DMS79 treated with DMSO at 0.1 percent for 48 hours (cell line): ENCODE data around the gene RPL11.
"Not testable (repeated sequence)": the region's sequence is repeated elsewhere in the genome, so short reads cannot be mapped to it uniquely, and the experiment has no call there.

ENCODE experiments used
- DNase-seq: peaks from one replicate; lab custom pipeline; 2025; lab: John Stamatoyannopoulos, UW

RPL11 gene

DNA sequence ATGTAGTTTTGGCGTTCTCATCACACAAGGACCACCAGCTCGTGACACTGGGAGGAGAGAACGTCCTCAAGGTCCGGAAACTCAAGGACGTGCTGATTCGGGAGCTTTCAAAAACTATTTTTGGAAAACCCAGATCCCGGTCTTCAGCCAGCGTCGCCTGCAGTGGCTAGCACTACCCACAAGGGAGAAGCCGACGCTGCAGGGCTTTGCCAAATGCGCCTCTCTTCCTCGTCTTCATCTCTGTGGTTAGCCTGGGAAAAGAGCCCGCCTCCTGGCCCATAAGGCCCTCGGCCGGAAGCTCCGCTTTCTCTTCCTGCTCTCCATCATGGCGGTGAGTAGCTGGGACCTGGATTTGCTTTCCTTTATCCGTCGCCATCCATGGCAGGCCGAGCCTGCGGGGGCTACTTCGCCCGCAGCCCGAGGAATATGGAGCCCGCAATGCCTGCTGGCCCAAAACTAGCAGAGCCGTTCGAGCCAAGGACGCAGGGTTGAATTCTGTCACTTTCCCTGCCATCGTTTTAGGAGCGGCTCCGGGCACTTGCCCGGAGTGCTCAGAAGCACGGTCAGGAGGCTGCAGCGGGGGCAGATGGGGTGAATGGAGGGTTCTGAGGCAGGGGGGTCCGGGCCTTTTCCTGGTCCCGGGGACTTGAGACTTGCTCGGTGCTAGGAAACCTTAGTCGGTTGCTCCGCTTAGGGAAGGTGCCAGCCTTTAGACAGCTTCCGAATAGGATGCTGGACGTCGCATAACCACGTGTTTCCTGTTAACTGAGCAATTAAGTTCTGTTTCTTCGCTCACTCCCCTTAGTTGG, at the start of gene RPL11:
Gene RPL11 (plus strand): TSS at position 308 of the 809 bp plus-strand sequence. CDS start 18 bp downstream, at position 326.
- peak; percentile 92 for DNase-seq

DNA sequence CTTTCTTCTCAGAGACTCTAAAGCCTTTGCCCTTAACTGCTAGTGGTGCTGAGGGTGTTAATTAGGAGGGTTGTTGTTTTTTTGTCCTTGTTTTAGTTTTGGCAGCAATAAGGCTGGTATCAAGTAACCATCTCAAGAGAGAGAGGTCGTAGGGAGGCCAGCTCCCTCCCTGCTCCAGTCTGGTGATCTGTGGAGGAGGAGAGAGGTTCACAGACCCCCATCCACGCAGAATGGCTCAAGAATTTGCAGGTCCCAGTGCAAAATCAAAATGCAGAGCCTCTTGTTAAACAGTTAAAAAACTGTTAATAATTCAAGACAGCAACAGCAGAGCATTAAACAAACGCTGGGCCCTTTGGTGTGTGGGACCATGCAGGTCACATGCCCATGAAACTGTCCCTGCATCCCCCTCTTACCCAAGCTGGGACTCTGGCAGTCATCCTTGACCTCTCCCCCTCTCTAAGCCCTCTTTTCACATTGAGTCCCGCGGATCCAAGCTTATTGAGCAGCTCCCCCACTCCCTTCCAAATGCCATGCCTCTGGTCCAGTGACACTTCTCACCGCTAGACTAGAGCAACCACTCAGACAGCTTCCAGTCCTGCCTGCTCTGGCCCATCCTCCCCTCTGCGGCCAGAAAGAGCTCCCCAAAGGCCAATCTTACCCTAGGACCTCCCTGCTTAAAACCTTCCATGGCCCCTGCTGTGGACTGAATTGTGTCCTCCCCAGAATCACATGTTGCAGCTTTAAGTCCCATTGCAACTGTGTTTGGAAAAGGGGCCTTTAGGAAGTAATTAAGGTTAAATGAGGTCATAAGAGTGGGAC, 47.7 kb upstream of the RPL11 start:
- DNase-seq, result peak; percentile 65

DNA sequence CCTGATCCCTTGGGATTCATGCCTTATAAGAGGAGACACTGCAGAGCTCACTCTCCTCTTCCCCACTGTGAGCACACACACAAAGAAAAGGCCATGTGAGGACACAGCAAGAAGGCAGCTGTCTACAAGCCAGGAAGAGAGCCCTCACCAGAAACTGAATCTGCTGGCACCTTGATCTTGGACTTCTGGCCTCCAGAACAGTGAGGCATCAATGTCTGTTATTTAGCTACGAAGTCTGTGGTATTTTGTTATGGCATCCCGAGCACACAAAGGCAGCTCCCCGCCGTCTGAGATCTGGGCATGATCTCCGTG, 47.1 kb upstream of the RPL11 start:
- DNase-seq, result no peak

DNA sequence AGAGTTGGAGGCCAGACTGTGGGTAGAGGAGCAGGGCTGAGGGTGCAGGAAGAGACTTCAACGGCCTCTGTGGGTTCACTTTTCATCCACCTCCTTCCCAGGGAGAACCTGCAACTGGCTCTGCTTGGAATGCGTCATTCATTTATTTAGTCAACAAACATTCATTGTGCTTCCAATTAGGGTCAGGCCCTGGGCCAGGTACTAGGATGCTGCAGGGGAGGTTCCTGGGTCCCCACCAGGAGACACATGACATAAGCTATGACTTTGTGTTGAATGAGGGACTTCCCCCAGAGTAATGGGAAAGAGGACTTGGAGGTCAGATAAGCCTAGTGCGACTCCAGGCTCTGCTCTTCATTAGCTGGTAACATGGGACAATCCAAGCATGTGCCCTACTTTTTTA, 46.3 kb upstream of the RPL11 start:
- no peak for DNase-seq

DNA sequence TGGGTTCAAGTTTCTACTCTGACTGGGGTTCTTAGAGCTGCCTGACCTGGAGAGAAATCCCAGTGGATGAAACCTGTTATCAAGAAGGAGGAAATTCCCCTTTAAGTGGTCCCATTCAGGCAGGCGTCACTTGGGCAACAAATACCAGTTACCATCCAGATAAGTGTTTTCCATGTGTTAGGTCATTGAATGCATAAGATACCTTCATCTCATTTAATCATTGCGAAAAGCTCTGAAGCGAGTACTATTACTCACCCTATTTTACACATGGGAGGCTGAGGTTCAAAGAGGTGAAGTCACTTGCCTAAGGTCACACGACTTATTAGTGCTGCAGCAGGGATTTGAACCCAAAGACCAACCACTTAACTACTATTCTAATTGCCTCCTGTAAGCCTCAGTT, 45.5 kb upstream of the RPL11 start:
- no peak for DNase-seq

DNA sequence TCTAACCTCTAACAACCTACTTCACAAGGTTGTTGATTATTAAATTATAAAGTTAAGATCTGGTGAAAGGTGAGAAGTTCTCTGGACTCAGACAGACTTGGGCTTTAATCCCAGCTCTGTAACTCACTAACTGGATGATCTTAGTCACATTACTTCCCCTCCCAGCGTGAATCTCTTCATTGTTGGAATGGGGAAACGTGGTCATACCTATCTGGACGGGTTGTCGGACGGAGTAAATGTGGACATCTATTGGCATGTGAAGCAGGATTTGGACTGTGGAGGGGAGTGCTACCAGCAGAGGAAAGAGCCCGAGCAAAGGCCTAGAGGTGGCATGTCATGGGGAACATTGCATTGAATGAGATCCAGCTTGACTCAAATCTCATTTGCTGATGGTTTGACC, 45.1 kb upstream of the RPL11 start:
- DNase-seq, result no peak

DNA sequence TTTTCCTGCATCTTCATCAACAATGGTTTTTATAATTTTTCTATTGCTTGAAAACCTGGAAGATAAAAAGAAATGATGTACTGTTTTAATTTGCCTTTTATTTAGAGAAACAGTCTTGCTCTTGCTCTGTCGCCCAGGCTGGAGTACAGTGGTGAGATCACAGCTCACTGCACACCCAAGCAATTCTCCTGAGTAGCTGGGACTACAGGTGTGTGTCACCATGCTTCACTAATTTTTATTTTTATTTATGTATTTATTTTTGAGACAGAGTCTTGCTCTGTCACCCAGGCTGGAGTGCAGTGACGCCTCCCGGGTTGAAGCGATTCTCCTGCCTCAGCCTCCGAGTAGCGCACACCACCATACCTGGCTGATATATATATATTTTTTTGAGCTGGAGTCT, 43.0 kb upstream of the RPL11 start:
- no peak for DNase-seq

DNA sequence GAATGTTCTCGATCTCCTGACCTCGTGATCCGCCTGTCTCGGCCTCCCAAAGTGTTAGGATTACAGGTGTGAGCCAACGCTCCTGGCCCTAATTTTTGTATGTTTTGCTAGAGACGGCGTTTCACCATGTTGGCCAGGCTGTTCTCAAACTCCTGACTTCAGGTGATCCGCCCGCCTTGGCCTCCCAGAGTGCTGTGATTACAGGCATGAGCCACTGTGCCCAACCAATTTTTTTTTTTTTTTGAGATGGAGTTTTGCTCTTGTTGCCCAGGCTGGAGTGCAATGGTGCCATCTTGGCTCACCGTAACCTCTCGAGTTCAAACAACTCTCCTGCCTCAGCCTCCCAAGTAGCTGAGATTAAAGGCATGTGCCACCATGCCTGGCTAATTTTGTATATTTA, 42.4 kb upstream of the RPL11 start:
- not testable (repeated sequence) for DNase-seq

DNA sequence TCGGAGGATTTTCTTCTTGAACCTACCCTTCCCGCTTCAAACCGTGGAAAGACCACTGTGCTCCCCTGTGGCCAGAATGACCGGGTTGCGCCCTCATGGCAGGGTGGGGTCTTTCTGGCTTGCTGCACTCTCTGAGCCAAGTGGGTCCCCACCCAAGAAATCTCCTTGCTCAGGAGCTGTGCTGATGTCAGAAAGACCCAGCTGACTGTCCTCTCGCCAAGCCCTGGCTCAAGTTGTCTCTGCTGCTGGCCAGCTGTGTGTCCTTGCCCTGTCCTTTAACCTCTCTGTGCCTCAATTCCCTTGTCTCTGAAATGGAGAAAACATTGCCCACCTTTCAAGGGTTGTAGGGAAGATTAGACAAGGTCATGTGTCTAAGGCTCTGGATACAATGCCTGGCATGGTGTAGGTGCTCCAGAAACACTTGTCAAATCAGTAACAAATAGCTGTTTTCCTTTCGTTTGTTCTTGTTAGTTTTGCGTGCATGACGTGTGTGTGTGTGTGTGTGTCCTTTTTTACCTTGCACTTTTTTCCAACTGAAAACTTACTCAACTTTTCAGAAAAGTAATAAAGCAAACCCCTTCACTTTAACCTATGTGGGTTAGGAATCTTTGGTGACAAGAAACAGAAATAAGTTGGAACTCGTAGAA, 41.1 kb upstream of the RPL11 start:
- no peak for DNase-seq

DNA sequence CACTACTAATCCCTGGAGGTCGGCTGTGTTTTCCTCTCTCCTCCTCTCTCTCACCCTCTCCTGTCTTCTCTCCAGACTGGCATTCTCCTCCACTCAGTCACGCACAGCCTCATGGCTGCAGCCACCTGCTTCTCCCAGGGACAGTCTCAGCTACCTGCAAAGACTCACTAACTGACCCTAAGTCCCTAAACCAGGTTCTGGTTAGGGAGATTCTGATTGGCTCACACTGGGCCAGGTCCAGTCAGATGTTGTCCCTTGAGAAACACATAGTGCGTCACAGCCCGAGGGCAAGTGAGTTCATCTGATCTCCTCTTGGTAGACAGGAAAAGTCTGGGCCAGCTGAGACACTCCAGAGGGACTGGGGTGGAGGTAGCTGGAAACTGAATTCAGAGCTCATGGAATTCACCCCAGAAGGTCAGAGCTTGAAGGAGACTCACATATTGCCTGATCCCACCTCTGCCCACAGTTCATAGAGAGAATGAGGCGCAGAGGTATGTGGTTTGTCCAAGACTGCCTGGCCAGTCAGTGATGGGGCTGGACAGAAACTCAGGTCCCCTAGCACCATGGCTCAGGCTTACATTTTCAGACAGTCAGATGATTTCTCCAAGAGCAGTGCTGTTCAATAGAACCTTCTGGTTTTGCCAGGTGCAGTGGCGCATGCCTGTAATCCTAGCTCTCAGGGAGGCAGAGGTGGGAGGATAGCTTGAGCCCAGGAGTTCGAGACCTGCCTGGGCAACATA, 40.4 kb upstream of the RPL11 start:
- peak; percentile 18 for DNase-seq

DNA sequence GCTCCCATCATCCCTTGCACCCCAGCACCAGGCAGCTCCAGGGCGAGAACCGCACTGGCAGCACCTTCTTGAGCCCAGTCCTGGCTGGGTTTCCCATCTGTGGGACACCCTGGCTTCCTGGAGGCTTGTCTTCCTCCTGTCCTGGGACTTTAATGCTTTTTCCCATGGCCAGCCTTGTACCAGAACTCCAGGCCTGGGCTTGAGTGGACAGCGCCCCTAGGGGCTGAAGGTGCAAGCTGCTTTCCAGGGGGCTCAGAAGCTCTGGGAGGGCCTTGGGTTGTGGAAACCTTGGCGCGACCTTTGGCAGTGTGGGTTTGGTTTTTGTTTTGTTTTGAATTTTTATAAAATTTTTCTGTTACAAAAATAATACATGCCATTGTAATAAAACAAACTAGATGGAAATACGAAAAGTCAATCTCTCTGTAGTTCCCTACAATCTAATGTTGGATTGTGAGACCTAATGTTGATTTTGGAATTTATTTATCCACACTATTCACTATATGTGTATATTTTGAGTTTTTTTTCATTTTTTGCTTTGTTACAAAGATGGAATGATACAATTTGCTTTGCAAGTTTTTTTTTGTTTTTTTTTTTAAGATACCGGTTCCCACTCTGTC, 33.8 kb upstream of the RPL11 start:
- no peak for DNase-seq

DNA sequence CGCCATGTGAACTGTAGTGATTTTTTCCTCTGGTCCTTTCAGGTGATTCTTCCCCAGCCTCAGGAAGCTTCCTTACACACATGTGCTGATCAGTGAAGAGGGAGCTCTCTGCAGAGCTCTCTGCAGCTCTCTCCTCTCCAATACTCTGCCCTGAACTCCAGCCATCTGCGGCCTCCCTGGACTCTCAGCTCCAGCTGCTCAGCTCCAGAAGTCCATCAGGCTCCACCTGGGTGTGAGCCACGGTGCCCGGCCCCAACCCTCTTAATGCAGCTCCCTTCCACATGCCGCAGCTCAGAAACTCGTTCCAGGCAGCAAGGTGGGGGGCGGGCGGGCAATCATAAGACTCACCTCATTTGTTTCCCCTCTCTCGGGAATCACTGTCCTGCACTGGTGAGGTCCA, 30.9 kb upstream of the RPL11 start:
- no peak for DNase-seq

DNA sequence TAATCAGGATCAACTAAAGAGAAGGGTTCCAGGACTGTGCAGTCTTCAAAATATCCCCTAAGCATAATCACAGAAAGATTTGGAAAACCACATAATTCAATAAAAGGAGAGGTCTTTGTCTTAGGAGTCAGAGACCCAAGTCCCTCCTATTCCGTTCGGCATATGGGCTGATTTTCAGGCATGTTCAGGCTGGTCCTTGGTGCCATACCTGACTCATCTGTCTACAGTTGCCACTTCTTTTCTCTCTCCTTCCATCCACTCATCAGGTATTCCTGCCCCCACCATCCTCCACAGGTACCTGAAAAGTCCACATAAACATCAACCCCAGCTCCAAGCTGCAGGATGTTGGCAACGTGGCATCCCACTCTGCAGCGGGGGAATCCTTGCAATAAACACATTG, 29.7 kb upstream of the RPL11 start:
- DNase-seq, result no peak

DNA sequence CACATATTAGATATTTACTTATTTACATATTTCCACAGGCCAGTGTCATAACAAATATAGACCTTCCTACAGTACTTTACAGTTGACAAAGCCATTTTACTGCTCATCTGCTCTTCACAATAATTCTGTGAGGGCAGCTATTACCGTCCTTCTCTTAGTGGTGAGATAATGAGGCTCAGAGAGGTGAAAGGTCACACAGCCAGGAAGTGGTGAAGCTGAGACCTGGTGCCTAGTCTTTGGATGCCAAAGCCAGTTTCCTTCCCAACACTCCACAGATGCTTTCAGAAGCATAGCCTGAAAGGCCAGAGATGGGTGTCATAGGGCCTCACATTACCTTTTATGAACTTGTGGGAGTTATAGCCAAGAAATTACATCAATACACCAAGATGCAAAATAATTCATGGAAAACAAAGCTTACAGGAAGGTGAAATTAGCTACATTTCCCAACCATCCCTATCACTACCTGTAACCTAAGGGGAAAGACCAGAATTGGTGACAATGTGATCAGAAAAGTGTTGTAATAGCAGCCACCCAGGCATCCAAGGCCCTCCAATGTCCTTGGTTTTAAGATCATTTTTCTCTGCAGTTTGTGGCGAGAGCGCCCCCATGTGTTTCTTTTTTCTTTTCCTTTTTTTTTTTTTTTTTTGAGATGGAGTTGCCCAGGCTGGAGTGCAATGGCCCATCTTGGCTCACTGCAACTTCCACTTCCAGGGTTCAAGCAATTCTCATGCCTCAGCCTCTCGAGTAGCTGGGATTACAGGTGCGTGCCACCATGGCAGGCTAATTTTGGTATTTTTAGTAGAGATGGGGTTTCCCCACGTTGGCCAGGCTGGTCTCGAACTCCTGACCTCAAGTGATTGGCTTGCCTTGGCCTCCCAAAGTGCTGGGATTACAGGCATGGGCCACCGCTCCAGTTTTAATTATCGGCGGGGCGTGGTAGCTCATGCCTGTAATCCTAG, 26.5 kb upstream of the RPL11 start:
- DNase-seq, result peak; percentile 38

DNA sequence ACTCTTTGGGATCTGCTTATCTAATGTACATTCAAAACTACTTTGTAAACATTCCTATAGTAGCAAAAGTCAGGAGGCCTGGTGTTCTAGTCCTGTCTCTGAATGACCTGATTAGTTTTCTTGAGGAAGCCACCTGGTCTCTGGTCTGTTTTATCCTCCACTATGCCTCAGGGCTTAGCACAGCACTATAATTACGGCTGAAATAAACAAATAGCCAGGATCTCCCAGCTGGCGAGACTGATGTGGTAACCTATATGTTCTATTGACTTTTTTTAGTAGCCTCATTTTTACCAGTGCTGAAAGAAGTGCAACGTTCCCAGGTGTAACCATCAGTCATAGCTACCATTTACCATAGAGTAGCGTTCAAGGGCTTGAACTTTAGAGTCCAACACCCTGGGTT, 24.2 kb upstream of the RPL11 start:
- DNase-seq, result no peak

DNA sequence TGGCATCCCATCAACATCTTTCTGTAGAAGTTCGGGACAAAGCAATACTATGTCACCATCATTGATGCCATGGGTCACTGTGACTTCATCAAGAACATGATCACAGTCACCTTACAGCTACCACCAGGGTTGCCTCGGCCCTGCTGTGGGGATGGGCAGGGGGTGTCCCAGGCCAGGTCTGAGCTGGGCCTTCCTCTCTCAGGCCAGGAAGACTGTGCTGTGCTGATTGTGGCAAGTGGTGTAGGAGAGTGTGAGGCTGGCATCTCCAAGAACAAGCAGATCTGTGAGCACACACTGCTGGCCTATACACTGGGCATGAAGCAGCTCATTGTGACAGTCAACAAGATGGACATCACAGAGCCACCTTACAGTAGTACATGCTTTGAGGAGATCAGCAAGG, 20.9 kb upstream of the RPL11 start:
- DNase-seq, result no peak

DNA sequence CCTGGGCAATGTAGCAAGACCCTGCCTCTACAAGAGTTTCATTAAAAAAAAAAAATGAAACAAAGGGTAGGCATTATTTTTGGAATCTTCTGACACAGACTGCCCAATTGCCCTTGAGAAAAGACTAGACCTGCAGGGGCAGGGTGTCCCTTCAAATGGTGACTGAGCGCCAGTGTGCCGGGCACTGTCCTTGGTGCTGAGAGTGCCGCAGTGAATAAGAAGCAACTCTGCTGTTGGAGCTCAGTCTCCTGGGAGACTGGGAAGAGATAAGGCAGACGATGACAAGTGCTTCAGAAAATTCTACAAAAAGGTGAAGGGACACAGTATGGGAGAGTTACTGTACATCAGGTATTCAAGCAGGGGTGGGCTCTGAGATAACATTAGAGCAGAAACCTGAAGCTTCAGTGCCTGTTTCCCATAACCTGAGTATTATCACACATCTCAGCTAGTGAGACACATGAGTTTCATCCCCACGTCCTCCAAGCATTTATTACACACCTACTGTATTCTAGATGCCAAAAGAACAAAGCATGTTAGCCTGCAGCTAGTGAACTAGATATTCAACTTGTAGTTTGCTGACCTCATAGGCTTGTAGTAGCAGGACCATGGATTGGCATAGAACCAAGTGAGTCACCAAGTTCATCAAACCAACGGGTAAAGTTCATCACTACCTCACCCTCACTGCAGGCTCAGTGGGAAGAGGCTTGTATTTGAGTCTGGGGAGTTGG, 18.4 kb upstream of the RPL11 start:
- no peak for DNase-seq

DNA sequence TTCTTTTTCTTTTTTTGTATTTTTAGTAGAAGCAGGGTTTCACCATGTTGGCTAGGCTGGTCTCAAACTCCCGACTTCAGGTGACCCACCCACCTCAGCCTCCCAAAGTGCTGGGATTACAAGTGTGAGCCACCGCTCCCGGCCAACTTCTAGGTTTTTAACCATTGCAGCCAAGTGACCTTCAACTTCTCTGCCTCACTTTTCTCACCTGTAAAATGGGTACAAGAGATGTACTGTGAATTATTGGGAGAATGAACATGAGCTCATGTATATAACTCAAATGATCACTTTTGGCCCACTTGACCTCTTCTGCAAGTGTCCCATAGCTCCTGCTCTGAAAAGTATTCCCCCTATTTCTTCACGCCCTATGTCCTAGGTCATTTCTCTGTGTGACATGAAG, 11.8 kb upstream of the RPL11 start:
- no peak for DNase-seq

DNA sequence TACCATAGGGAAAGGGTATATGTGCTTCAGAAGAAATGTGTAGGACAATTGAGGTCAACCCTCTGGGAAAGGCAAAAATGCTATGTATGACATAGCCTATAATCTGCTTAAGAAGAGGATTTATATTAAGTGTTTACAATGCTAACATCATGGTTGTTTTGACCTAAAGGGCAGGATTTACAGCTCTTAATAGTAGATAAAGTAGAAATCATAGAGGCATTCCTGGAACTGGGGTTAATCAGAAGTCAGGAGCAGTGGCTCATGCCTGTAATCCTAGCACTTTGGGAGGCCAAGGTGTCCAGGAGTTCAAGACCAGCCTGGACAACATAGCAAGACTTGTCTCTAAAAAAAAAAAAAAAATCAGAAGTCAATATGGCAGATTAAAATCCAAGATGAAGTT, 8.7 kb upstream of the RPL11 start:
- no peak for DNase-seq

DNA sequence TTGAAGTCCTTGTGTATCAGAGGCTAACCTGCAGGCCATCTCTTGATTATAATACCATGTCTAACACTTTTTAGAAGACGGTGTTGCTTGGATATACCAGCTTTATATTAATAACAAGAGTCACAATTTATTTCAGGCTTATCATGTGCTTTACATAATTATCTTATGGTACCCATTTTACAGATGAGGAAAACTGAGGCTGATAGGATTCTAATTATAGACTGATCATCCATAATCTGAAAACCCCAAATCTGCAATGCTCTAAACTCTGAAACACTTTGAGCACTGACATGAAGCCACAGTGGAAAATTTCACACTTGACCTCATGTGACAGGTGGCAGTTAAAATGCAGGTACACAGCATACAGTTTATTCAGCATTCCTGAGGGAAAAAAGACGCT, 7.2 kb upstream of the RPL11 start:
- DNase-seq, result no peak
